KMS-11 (cell line): ENCODE results near the gene ZNF311.

Source experiments
- H2AFZ ChIP-seq: fragments of 200-600 bp; sonication (generic); 2 replicates; pipeline ENCODE4 v1.6.1; 2016; ENCODE audit warnings: antibody characterized with exemption, mixed run types, low read depth
- H3K27ac ChIP-seq: fragments of 200-600 bp; sonication (generic); 2 replicates; pipeline ENCODE4 v1.6.1; 2016; ENCODE audit warnings: mild to moderate bottlenecking, mixed run types
- H3K27me3 ChIP-seq: fragments of 200-600 bp; sonication (generic); 2 replicates; pipeline ENCODE4 v1.6.1; 2017; ENCODE audit warnings: mild to moderate bottlenecking, low read depth, mixed run types, moderate library complexity; ENCODE audit not compliant: insufficient read depth
- H3K36me3 ChIP-seq: fragments of 200-600 bp; sonication (generic); 2 replicates; pipeline ENCODE4 v1.6.1; 2017; ENCODE audit warnings: mild to moderate bottlenecking, mixed run types; ENCODE audit not compliant: insufficient read depth
- H3K4me1 ChIP-seq: fragments of 200-600 bp; sonication (generic); 2 replicates; pipeline ENCODE4 v1.6.1; 2016; ENCODE audit warnings: mild to moderate bottlenecking, low read depth, mixed run types; ENCODE audit not compliant: poor library complexity, severe bottlenecking
- H3K4me2 ChIP-seq: fragments of 200-600 bp; sonication (generic); 2 replicates; pipeline ENCODE4 v1.7.0; 2016; ENCODE audit warnings: mild to moderate bottlenecking, mixed run types
- H3K4me3 ChIP-seq: fragments of 200-600 bp; sonication (generic); IDR thresholded peaks from 2 replicates; pipeline ENCODE4 v1.6.1; 2017; ENCODE audit warnings: low read depth, low read length, mixed read lengths; ENCODE audit not compliant: insufficient read depth
- H3K79me2 ChIP-seq: fragments of 200-600 bp; sonication (generic); 2 replicates; pipeline ENCODE4 v1.6.1; 2016; ENCODE audit warnings: low read depth, mixed run types; ENCODE audit not compliant: insufficient read depth
- H3K9ac ChIP-seq: fragments of 200-600 bp; sonication (generic); 2 replicates; pipeline ENCODE4 v1.6.1; 2016; ENCODE audit warnings: mild to moderate bottlenecking, mixed run types
- H4K20me1 ChIP-seq: fragments of 200-600 bp; sonication (generic); 2 replicates; pipeline ENCODE4 v1.6.1; 2016; ENCODE audit warnings: mild to moderate bottlenecking, mixed run types; ENCODE audit not compliant: insufficient read depth
- CTCF ChIP-seq: fragments of 200-600 bp; sonication (generic); conservative IDR thresholded peaks from 2 replicates; pipeline ENCODE4 v1.6.1; 2017; ENCODE audit warnings: low read depth, mild to moderate bottlenecking, antibody characterized with exemption, low read length, moderate library complexity, mixed read lengths

ZNF311 gene

DNA sequence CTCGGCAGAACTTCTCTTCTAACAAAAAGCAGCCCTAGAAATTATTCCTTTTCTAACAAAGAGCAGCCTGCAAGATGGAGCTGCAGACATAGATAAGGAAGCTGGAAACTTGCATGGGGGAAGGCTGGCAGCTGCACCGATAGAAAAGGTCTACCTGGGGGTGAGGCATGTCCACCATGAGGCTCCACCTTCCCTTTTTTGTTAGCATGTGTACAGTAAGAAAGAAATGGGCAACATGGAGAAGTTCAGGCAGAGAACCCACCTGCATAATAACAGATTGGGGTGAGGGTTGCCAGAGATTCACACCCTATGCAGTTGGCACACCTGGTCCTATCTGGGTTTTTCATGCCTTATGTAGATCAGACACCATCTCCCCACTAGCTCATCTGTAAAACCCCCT is 25.4 kb downstream of the ZNF311 start:
- Histone ChIP-seq H3K36me3 (no peaks in the 10 kb centered on the region), H3K4me1 (peaks cover 13% of the 10 kb centered on the region)

GRCh38 chr6:28978959-28979561 is 26.1 kb downstream of the ZNF311 start:
- H3K9ac ChIP-seq, result no peak overlapping the region
- no peak overlapping the region for H3K4me3 ChIP-seq
- H4K20me1 ChIP-seq, result no peaks in the 10 kb centered on the region
- TF ChIP-seq CTCF, result no peak
- H2AFZ ChIP-seq, result no peak overlapping the region
- no peaks in the 10 kb centered on the region for H3K36me3 ChIP-seq
- no peaks in the 10 kb centered on the region for H3K79me2 ChIP-seq
- no peaks in the 10 kb centered on the region for H3K27me3 ChIP-seq
- peaks cover 13% of the 10 kb centered on the region for H3K4me1 ChIP-seq
- no peak overlapping the region for H3K27ac ChIP-seq
- H3K4me2 ChIP-seq, result no peak overlapping the region

More for the DNA sequence above, 25.4 kb downstream of the ZNF311 start:
- Histone ChIP-seq H2AFZ (no peak overlapping the region), H3K9ac (no peak overlapping the region), H3K27ac (no peak overlapping the region), H3K4me3 (no peak overlapping the region), H3K4me2 (peak overlapping the region; percentile 83; the same call in 1 of the 2 replicates), H3K79me2 (no peaks in the 10 kb centered on the region), H3K27me3 (no peaks in the 10 kb centered on the region), H4K20me1 (no peaks in the 10 kb centered on the region)
- no peak for TF ChIP-seq CTCF

GRCh38 chr6:28978133-28978491 is 27.0 kb downstream of the ZNF311 start:
- no peaks in the 10 kb centered on the region for H3K79me2 ChIP-seq
- H3K4me2 ChIP-seq, result no peak overlapping the region
- no peaks in the 10 kb centered on the region for H3K36me3 ChIP-seq
- no peak overlapping the region for H3K27ac ChIP-seq
- H2AFZ ChIP-seq, result no peak overlapping the region
- H4K20me1 ChIP-seq, result no peaks in the 10 kb centered on the region
- H3K9ac ChIP-seq, result no peak overlapping the region
- no peaks in the 10 kb centered on the region for H3K27me3 ChIP-seq
- no peak for TF ChIP-seq CTCF
- no peak overlapping the region for H3K4me3 ChIP-seq
- peaks cover 13% of the 10 kb centered on the region for H3K4me1 ChIP-seq

DNA sequence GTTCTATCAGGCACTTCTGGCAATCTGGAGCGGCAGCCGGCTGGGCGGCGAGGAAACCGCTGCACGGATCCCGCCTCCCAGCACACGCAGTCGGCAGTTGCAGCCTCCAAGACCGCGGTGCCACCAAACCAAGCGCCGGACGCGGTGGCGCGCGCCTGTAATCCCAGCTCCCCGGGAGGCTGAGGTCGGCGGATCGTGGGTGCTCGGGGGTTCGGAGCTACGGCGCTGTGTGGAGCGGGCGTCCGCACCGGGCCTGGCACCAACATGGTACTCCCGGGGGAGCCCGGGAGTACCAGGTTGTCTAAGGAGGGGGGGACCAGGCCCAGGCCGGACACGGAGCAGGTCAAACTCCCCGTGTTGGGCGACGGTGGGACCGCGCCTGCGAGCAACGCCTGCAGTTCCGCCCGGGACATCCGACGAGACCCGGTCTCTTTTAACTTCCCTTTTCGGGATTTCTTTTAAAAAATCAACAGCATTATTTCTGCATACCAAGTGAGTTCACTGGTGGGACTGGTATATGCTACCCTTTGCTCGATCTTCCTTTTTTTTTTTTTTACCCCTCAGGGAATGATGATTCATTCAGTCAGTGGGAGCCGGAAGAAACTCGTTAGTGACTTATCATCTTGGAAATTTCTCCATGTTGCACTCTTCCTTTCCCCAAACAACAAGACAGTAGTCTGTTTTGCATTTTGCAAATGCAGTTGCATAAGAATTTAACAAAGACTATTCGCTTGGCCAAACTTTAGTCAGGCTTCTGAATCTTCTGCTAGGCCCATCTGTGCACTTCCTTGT is 27.6 kb downstream of the ZNF311 start:
- Histone ChIP-seq H3K4me3 (no peak overlapping the region), H3K9ac (no peak overlapping the region), H4K20me1 (no peaks in the 10 kb centered on the region), H3K79me2 (no peaks in the 10 kb centered on the region), H3K4me2 (no peak overlapping the region), H3K27ac (no peak overlapping the region), H2AFZ (no peak overlapping the region), H3K27me3 (no peaks in the 10 kb centered on the region), H3K4me1 (peaks cover 13% of the 10 kb centered on the region), H3K36me3 (no peaks in the 10 kb centered on the region)
- no peak for TF ChIP-seq CTCF
